Erythroblast (primary cell): ENCODE measurements around the gene KLK11.

Source experiments
- DNase-seq, 2 experiments: peaks; one replicate each; lab custom pipeline; 2025; lab: John Stamatoyannopoulos, UW
- GATA1 ChIP-seq: IDR thresholded peaks from 2 replicates; pipeline ENCODE4 v1.6.1; 2011; ENCODE audit warnings: low read depth, mild to moderate bottlenecking, control low read depth, low read length, moderate library complexity
- POLR2A ChIP-seq: IDR thresholded peaks from 2 replicates; pipeline ENCODE4 v1.6.1; 2011; ENCODE audit warnings: mild to moderate bottlenecking, low read length

The KLK11 gene

GRCh38 chr19:51026554-51026831 lies at the start of gene KLK11:
KLK11 (minus strand) TSS chr19:51026616; CDS start chr19:51025631, 985 bp downstream.
- TF ChIP-seq POLR2A (no peak), GATA1 (no peak)
- DNase-seq: no peak

- TF ChIP-seq GATA1 (no peak), POLR2A (no peak)
- DNase-seq: no peak
Observed at GRCh38 chr19:51075998-51076397, 49.6 kb upstream of the KLK11 start.

DNA sequence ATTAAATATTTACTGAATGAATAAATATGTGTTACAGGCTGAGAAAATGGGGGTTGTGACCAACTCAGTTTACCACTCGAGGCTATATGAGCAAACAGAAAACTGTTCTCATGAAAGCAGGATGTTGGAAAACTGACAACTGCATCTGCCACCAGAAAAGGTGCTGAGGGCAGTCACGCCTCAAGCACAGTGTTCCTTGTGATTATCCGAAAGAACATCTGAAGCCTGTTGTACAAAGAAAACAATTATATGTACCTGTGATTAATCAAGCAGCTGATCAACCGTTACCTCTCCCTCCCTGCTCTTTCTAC lies 44.6 kb upstream of the KLK11 start:
- TF ChIP-seq POLR2A (no peak), GATA1 (no peak)
- no peak for DNase-seq

- no peak for DNase-seq
- TF ChIP-seq POLR2A: no peak
- TF ChIP-seq GATA1: no peak
Observed at GRCh38 chr19:51070334-51071094, 44.1 kb upstream of the KLK11 start.

DNA sequence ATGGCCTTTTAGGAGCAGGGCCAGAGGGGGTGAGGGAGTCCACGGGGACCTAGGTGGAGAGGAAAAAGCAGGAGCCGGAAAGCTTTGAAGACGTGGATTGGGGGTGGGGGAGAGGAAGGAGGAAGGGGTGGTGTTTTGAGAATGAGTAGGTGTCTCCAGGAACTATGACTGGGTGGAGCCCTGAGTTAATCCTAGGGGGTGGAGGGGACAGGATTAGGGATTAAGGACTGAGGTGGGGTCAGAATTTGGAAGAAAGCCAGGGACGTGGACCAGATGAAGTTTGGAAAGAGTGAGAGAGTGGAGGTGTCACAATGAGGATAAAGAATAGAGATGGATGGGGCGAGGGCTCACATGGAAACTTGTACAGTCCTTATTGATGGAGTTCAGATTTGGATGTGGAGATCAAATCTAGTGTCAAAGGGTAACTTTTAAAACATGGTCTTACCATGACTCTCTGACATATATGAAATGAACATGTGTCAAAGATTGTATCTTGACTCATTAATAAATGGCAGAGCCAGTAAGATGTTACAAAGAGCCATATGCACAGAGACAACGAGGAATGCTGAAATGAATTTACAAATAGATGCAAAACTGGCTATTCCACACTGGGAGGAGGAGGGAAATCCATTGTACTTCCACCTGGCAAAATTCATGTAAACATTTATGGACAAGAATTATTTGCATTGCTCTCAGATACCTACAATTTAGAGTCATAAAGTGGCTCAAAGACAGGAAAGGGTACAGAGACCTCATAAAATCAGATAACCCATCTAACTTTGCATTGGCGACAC lies 40.2 kb upstream of the KLK11 start:
- DNase-seq: no peak
- TF ChIP-seq POLR2A (no peak), GATA1 (no peak)

- no peak for TF ChIP-seq POLR2A
- TF ChIP-seq GATA1: no peak
- DNase-seq: no peak
Observed at GRCh38 chr19:51065221-51065960, 39.0 kb upstream of the KLK11 start.

GRCh38 chr19:51064534-51065220 lies 38.3 kb upstream of the KLK11 start, which contains the start of gene KLK13:
KLK13 (minus strand) TSS chr19:51065092; CDS start chr19:51065067, 25 bp downstream.
- no peak for DNase-seq
- TF ChIP-seq POLR2A (no peak), GATA1 (no peak)

GRCh38 chr19:51063664-51064063 lies 37.2 kb upstream of the KLK11 start:
- no peak for TF ChIP-seq POLR2A
- TF ChIP-seq GATA1: no peak
- DNase-seq: no peak

DNA sequence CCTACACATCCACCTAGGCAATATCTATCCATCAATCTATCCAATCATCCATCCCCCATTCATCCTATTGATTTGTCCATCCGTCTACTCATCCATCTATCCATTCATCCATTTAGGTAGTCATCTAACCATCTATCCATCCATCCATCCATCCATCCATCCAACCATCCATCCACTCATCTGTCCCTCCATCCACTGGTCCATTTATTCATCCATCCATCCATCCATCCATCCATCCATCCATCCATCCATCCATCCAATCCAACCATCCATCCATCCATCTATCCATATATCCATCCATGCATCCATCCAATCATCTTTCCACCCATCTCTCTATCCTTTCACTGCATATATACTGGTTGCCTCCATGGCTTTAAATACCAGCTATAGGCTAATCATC lies 34.6 kb upstream of the KLK11 start:
- no peak for DNase-seq
- TF ChIP-seq GATA1 (no peak), POLR2A (no peak)

DNA sequence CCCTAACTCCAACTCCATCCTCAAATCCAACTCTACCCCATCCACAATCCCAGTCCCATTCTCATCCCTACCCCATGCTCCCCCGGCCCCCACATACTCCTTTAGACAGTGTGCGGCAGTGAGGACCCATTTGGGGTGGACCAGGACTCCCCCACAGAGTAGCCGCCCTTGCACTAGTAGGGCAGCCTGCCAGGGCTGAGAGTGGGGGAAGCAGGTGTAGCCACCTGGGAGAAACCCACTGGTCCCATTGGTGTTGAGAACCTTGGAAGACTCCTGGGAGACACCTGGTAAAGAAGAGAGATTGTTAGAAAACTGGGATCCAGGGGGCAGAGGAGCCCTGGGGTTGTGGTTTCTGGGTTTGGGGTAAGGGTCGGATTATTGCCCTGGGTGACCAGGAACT lies 33.9 kb upstream of the KLK11 start:
- TF ChIP-seq POLR2A (no peak), GATA1 (no peak)
- no peak for DNase-seq

DNA sequence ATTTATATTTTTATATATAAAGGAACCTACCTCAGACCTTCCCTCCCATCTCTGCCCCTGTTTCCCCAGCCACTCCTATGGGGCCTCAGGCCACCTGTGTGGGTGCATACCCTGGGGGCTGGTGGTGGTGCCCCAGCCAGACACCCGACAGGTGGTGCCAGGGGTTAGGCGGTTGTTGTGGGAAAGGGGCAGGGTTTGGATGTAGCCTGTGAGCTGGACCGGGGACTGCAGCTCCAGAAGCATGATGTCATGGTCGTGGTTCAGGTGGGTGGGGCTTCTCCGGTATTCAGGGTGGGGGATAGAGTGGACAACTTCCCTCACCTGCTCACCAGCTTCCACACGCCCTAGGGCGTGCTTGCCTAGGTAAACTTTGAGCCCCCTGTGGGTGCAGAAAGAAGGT lies 33.3 kb upstream of the KLK11 start:
- TF ChIP-seq POLR2A (no peak), GATA1 (no peak)
- DNase-seq: no peak

DNA sequence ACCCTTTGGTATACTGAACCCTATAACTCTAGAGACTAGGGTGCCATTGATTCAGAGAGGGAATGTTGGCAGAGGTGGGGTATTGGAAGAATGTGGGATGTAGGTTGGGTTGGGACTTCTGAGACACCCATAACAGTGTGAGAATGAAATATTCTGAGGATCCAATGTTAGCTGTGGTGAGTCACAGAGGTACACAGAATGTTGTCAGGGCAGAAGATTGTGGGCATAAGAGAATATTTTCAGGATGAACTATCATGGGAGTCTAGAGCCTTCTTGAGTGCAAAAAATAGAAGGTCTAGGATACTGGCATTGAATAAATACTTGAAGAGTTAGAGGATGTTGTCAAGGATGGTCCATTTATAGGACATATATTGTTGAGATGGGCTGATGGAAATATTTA lies 29.4 kb upstream of the KLK11 start:
- TF ChIP-seq GATA1: no peak
- TF ChIP-seq POLR2A: no peak
- DNase-seq: no peak

- DNase-seq: no peak
- no peak for TF ChIP-seq POLR2A
- no peak for TF ChIP-seq GATA1
Observed at GRCh38 chr19:51047031-51047335, 20.6 kb upstream of the KLK11 start.

DNA sequence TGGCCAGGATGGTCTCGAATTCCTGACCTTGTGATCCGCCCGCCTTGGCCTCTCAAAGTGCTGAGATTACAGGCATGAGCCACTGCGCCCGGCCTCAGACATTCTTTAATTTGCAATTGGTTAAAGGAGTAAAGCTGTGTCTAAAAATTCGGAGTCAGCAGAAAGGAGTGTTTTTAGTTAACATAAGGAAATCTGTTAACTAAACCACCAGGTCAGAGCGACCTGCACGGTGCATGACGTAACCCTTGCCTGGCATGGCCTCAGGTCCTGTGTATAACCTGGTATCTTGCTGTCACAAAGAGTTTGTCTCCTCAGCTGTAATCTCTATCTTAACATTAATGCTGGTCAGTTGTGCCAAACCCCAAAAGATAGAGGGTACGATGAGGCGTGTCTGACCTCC lies 17.9 kb upstream of the KLK11 start:
- no peak for DNase-seq
- TF ChIP-seq POLR2A (no peak), GATA1 (no peak)

DNA sequence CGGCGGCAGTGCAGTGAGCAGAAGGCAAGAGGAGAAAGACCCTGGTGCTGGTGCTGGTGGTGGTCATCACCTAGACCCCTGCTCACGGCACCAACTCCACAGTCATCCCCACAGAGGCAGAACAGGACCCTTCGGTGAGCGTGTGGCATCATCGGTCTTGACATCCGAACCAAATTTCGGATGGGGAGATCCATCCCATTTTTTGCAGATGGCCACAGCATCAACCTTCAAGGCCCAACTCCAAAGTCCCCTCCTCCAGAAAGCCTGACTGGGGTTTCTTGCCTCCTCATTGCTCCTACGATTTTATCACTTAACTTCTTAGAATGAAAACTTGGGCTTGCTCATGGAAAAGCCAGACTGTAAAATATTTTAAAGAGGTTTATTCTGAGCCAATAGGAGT lies 17.1 kb upstream of the KLK11 start:
- TF ChIP-seq POLR2A: no peak
- TF ChIP-seq GATA1: no peak
- no peak for DNase-seq
